A673 (cell line): Measurements from ENCODE around the gene TMEM156. TPM values are rescaled to one million over a fixed set of nuclear protein-coding genes. Genes with fewer than 3 reads are reported as not detected.

Experiments
- BruUV-seq: library from RNA; stranded (reverse); fragments of 400-500 nt; replicated peaks from 2 replicates; lab custom pipeline; 2021; lab: Mats Ljungman, UMichigan
- CTCF ChIA-PET: fragments of 300-600 bp; sonication (Branson Sonifier 250); formaldehyde crosslinking; loops from one replicate; lab custom pipeline; 2022; ENCODE audit warnings: antibody characterized with exemption; lab: Charles Lee
- POLR2A ChIA-PET: fragments of 300-600 bp; sonication (Branson Sonifier 250); formaldehyde crosslinking; loops from one replicate; lab custom pipeline; 2022; ENCODE audit warnings: antibody characterized with exemption; ENCODE audit not compliant: low non-redundant PET; lab: Charles Lee
- DNase-seq: peaks from one replicate; pipeline ENCODE4 v3.0.0-alpha.2; 2015; ENCODE audit warnings: low spot score
- H3K27ac ChIP-seq: fragments of 200-600 bp; sonication (generic); 2 replicates; pipeline ENCODE4 v1.5.1; 2016; ENCODE audit warnings: mixed run types, low read depth, mild to moderate bottlenecking, mixed read lengths, antibody characterized with exemption, low read length; ENCODE audit not compliant: poor library complexity, severe bottlenecking
- H3K27me3 ChIP-seq: fragments of 200-600 bp; sonication (generic); replicated peaks from 2 replicates; pipeline ENCODE4 v1.6.1; 2017; ENCODE audit warnings: mixed run types, low read depth, mild to moderate bottlenecking, mixed read lengths, antibody characterized with exemption, low read length; ENCODE audit not compliant: insufficient read depth, poor library complexity
- H3K36me3 ChIP-seq: fragments of 200-600 bp; sonication (generic); 2 replicates; pipeline ENCODE4 v1.6.1; 2016; ENCODE audit warnings: mixed run types, mild to moderate bottlenecking, mixed read lengths, antibody characterized with exemption, low read length; ENCODE audit not compliant: insufficient read depth, poor library complexity, severe bottlenecking
- H3K4me1 ChIP-seq: fragments of 200-600 bp; sonication (generic); 2 replicates; pipeline ENCODE4 v1.6.1; 2017; ENCODE audit warnings: mixed run types, mild to moderate bottlenecking, mixed read lengths, antibody characterized with exemption, low read length; ENCODE audit not compliant: insufficient read depth, poor library complexity, severe bottlenecking
- H3K4me3 ChIP-seq: fragments of 200-600 bp; sonication (generic); 2 replicates; pipeline ENCODE4 v1.5.1; 2016; ENCODE audit warnings: low read depth, mixed run types, mild to moderate bottlenecking, mixed read lengths, low read length; ENCODE audit not compliant: poor library complexity, severe bottlenecking
- H3K9me3 ChIP-seq: fragments of 200-600 bp; sonication (generic); 2 replicates; pipeline ENCODE4 v1.6.1; 2016; ENCODE audit warnings: mixed run types, low read depth, mild to moderate bottlenecking, mixed read lengths, antibody characterized with exemption, low read length; ENCODE audit not compliant: poor library complexity, severe bottlenecking
- CTCF ChIP-seq: fragments of 300-800, 200-600 bp; sonication (generic); conservative IDR thresholded peaks from 2 replicates; pipeline ENCODE4 v1.5.1; 2017; ENCODE audit warnings: low read depth, mild to moderate bottlenecking, antibody characterized with exemption, low read length, moderate library complexity, mixed read lengths
- EZH2 ChIP-seq: fragments of 200-600 bp; sonication (generic); IDR thresholded peaks from 2 replicates; pipeline ENCODE4 v1.6.1; 2017; ENCODE audit warnings: borderline replicate concordance, low read depth, mild to moderate bottlenecking, mixed read lengths, antibody characterized with exemption, low read length; ENCODE audit not compliant: poor library complexity, severe bottlenecking
- intact Hi-C: fragments of 100-400 bp; cut with micrococcal nuclease; formaldehyde crosslinking; loops from one replicate; pipeline ENCODE4 v1.10.0; 2022; ENCODE audit not compliant: unreplicated experiment
- total RNA-seq: library from RNA; stranded (reverse); gene quantifications from 2 replicates; pipeline ENCODE4 v1.2.3, GENCODE V29; 2021

TMEM156 gene
- total RNA-seq, 1 experiment from 2014 or later: not detected

- ChIA-PET CTCF (no interaction called here), POLR2A (no interaction called here)
- DNase-seq: no peak
- Histone ChIP-seq H3K4me3 (no peak overlapping the region), H3K36me3 (no peaks in the 10 kb centered on the region), H3K4me1 (no peaks in the 10 kb centered on the region), H3K27me3 (no peaks in the 10 kb centered on the region), H3K27ac (no peak overlapping the region), H3K9me3 (no peaks in the 10 kb centered on the region)
- BruUV-seq: no TSS peak
- intact Hi-C loops: no loop called here
- TF ChIP-seq CTCF: no peak
- no peak for TF ChIP-seq EZH2
These were observed 96.7 kb downstream of the TMEM156 start for GRCh38 chr4:38935391-38936073.

GRCh38 chr4:38931125-38931524, 101.1 kb downstream of the TMEM156 start:
- intact Hi-C loops: no loop called here
- H3K36me3 ChIP-seq: no peaks in the 10 kb centered on the region
- CTCF ChIA-PET: no interaction called here

GRCh38 chr4:38930707-38931106, 101.5 kb downstream of the TMEM156 start:
- no peak overlapping the region for H3K4me3 ChIP-seq
- H3K36me3 ChIP-seq: no peaks in the 10 kb centered on the region
- no peaks in the 10 kb centered on the region for H3K9me3 ChIP-seq
- TF ChIP-seq EZH2: no peak
- TF ChIP-seq CTCF: no peak
- intact Hi-C loops: no loop called here
- H3K4me1 ChIP-seq: no peaks in the 10 kb centered on the region
- POLR2A ChIA-PET: no interaction called here
- H3K27me3 ChIP-seq: no peaks in the 10 kb centered on the region
- BruUV-seq: no TSS peak
- DNase-seq: no peak
- H3K27ac ChIP-seq: no peak overlapping the region
- CTCF ChIA-PET: no interaction called here

More at GRCh38 chr4:38931125-38931524, 101.1 kb downstream of the TMEM156 start:
- Histone ChIP-seq H3K27ac (no peak overlapping the region), H3K9me3 (no peaks in the 10 kb centered on the region), H3K27me3 (no peaks in the 10 kb centered on the region), H3K4me1 (no peaks in the 10 kb centered on the region), H3K4me3 (no peak overlapping the region)
- DNase-seq: no peak
- POLR2A ChIA-PET: no interaction called here
- no TSS peak for BruUV-seq
- TF ChIP-seq EZH2 (no peak), CTCF (no peak)
